ENCODE measurements around the gene COPG2. TPM values are rescaled to one million over a fixed set of nuclear protein-coding genes. Genes with fewer than 3 reads are reported as not detected.

COPG2 gene
- total and polyA plus RNA-seq, 2 donors (not counting 3 experiments of a cell fraction or from before 2014, with no cell fraction given) = 9.4 to 11.6 TPM

- Histone ChIP-seq H3K4me2 (ENCODE audit: insufficient read depth, low read length) (no peak overlapping the region), H4K20me1 (replicated peaks; ENCODE audit: control insufficient read depth, extremely low read depth, insufficient read depth, low read length) (no peaks in the 10 kb centered on the region), H3K9ac (replicated peaks; ENCODE audit: extremely low read depth, insufficient read depth, low read length) (no peak overlapping the region), H3K36me3 (ENCODE audit: control insufficient read depth in 2 of 2, extremely low read depth in 1 of 2, insufficient read depth in 2 of 2, low read length in 2 of 2) (no peaks in the 10 kb centered on the region), H3K27ac (ENCODE audit: insufficient read depth, low read depth, low read length) (no peak overlapping the region), H3K79me2 (ENCODE audit: control insufficient read depth, insufficient read depth, low read length) (no peaks in the 10 kb centered on the region), H3K4me3 (replicated peaks in 1 of 3; ENCODE audit: insufficient read depth in 1 of 3, low read depth in 1 of 3, low read length in 3 of 3) (no peak overlapping the region), H3K9me3 (replicated peaks; ENCODE audit: control insufficient read depth, insufficient read depth, low read length) (no peaks in the 10 kb centered on the region), H3K27me3 (ENCODE audit: control insufficient read depth in 2 of 2, insufficient read depth in 2 of 2, low read length in 2 of 2) (peaks cover 4% of the 10 kb centered on the region in 2 experiments), H3K9me1 (replicated peaks; ENCODE audit: control insufficient read depth, extremely low read depth, insufficient read depth, low read length) (no peaks in the 10 kb centered on the region), H2AFZ (ENCODE audit: low read depth, low read length) (no peak overlapping the region), H3K4me1 (ENCODE audit: control insufficient read depth, extremely low read depth, insufficient read depth, low read length) (no peaks in the 10 kb centered on the region)
- DNase-seq (ENCODE audit: low read depth, low spot score) (no peak), FAIRE-seq (no peak)
- TF ChIP-seq FOS (IDR thresholded peaks at IDR 0.05; ENCODE audit: borderline replicate concordance, insufficient read depth, low read length) (no peak), POLR2A (IDR thresholded peaks at IDR 0.05; ENCODE audit: low read depth, low read length) (no peak), EZH2 (IDR thresholded peaks at IDR 0.05; ENCODE audit: borderline replicate concordance, low read depth, low read length, severe bottlenecking) (no peak), JUN (IDR thresholded peaks at IDR 0.05; ENCODE audit: borderline replicate concordance, insufficient read depth, insufficient read length, low read depth) (no peak), MYC (IDR thresholded peaks at IDR 0.05; ENCODE audit: low read depth, low read length) (no peak), GATA2 (IDR thresholded peaks at IDR 0.05; ENCODE audit: insufficient read depth, insufficient read length, low read depth, low read length) (no peak), POLR2AphosphoS5 (IDR thresholded peaks at IDR 0.05; ENCODE audit: insufficient read depth, low read depth, low read length) (no peak), CTCF (IDR thresholded peaks at IDR 0.05; ENCODE audit: extremely low read depth in 1 of 2, insufficient read depth in 1 of 2, low read depth in 1 of 2, low read length in 2 of 2) (no peak)
- intact Hi-C loops (cut with micrococcal nuclease) (no loop called here), dilution Hi-C loops (cut with MboI; ENCODE audit: extremely low pct_ligation_motif_present, low sequenced_read_pairs) (no loop called here)
- ChIA-PET POLR2A (no interaction called here), CTCF (no interaction called here)
- BruUV-seq (replicated peaks) = no TSS peak
Measured at GRCh38 chr7:130478991-130479390, 189.6 kb downstream of the COPG2 start.
